NOMO-1 (cell line): ENCODE results near the gene HMGXB4.

Experiments
- DNase-seq, 2 experiments: peaks; one replicate each; lab custom pipeline; 2025; ENCODE audit not compliant: unreplicated experiment in 2 of 2; lab: John Stamatoyannopoulos, UW

The HMGXB4 gene

GRCh38 chr22:35325209-35325608 is 67.9 kb downstream of the HMGXB4 start:
- DNase-seq = no peak

DNA sequence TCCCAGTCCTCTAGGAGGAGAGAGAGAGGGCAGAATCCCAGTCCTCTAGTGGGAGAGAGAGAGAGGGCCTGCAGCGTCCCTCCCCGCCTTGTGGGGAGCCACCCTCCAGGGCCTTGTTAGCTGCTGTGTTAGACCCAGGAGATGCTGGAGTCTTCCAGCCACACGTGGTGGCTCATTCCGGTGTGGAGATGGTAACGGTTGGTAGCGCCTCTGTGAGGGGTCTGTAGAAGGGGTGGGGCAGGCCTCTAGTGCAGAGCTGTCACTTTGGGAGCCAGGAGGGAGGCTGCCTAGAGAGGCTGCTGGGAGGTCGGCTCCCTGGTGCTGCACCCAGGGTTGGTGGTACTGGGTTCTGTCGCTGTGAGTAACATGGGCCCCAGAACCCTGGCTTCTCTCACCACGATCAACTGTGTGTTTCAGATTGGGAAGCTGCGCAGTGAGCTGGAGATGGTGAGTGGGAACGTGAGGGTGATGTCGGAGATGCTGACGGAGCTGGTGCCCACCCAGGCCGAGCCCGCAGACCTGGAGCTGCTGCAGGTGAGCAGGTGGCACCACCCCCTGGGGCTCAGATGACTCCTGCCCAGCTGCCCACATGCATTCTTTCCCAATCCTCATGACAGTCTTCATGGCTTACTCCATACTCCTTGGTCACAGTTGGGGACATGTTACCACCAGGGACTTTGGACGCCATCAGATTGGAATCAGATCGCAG is 69.7 kb downstream of the HMGXB4 start:
- no peak for DNase-seq

GRCh38 chr22:35327690-35328471 is 70.6 kb downstream of the HMGXB4 start:
- DNase-seq = no peak

GRCh38 chr22:35328472-35328885 is 71.2 kb downstream of the HMGXB4 start:
- DNase-seq = peak; percentile 72 to 87

DNA sequence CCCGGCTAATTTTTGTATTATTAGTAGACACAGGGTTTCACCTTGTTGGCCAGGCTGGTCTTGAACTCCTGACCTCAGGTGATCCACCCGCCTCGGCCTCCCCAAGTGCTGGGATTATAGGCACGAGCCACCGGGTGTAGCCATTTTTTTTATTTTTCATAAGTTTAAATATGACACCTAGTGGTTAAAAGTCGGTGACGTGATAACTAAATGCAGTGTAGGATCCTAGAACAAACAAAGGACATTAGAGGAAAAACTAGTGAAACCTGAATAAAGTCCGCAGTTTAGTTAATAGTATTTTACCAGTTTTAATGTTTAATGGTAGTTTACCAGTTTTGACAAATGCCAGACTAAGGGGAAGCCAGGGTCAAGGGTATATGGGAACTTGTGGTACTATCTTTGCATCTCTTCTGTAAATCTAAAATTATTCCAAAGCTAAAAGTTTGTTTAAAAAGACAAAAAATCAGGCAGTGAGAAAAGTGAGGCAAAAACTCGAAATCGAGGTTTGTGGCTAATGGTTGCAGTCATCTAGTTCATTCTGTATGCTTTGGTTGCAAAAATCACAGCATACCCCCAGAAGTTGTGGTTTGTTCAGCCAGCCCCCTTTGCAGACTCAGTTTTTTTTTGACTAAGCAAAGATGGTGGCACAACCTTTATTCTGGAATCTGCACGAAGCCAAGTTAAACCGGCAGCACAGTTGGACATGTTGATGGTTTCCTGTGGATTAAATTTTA is 72.0 kb downstream of the HMGXB4 start:
- DNase-seq = peak in 1 of 2 experiments; percentile 14

GRCh38 chr22:35330258-35330861 is 73.1 kb downstream of the HMGXB4 start:
- DNase-seq = peak; percentile 82 to 87

DNA sequence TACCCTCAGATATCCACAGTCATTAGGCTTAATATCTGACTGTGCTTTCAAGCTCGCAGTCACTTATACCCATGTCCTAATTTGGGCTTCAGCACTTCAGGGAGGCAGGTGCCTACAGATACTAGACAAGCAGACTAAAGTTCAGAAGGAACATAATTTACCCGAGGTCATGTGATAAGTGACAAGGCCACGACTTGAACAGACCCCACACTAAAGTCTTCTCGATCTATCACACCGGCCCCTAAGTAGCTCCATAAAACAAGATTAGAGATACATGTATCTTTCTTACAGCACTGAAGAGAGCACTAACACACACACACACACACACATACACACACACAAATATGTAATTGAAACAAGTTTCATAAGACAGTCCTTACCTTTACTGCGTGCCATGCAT is 75.0 kb downstream of the HMGXB4 start:
- DNase-seq = no peak

GRCh38 chr22:35333220-35333619 is 75.9 kb downstream of the HMGXB4 start:
- no peak for DNase-seq

DNA sequence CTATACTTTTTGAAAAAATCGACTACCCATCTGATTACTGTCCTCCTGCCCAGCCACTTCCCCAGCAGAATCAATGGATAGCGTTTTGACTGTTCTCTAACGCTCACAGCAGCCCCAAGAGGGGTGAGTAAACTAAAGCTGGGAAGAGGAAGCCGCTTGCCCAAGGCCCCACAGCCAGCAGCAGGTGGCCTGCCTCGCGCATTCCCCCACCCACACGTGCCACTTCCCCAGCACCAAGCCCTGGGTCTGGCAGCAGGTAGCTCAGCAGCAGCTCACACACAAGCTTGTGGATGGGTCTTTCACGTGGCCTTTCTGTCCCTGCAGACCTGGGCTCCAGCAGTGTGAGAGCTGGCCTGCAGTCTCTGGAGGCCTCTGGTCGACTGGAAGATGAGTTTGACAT is 76.7 kb downstream of the HMGXB4 start:
- DNase-seq = peak; percentile 37 to 65

DNA sequence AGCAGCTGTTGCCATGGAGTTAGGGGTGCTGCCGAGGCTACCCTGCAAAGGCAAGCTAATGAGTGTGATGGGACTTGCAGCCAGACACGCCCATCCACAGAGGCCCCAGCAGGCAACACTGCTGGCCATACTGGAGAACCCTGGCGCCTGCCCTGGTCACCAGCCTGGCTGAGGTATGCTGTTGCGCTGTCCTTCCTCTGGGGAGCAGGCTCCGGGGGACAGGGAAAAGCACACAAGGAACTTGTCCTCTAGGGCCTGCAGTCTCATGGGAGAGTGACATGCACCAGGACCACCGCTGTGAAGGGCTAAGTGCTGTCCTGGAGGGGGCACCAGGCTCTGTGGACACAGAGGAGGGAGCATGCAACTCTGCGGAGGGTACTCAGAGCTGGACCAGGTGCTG is 78.2 kb downstream of the HMGXB4 start:
- no peak for DNase-seq

DNA sequence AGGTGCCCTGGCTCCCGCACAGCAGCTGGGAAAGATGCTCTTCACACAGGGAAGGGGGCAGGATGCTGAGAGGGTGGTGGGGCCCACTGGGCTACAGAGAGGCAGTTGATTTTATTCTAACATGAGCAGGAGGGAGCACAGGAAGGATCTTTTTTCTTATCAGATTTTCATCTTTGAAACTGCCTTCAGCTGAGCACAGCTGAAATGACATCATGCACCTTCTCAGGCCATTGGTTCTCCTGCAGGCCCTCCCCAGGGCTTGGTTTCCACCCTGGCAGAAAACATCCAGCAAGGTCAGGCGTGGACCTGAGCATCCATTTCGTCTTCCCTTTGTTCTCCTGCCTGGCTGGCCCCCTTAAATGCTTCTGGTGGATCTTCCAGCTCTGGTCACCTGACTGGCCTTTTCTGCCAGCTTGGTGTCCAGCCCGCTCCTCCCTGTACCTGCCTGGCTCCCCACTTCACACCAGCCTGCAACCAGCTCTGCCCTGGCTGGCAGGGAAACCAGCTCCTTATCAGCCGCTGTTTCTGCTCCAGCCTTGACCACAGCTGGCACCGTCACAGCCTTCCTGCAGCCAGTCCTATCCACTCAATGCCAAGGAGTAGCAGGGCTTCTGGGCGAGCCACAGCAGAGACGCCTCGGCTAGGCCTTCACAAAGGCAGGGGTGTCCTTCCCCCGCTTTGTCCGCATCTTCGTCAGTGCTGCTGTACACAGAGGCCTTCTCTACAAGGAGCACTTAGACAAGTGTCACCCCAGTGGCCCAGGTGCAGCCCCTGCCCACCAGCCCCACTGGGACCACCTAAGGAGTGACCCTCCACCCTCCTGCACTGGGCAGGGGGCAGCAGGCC is 78.9 kb downstream of the HMGXB4 start:
- no peak for DNase-seq

DNA sequence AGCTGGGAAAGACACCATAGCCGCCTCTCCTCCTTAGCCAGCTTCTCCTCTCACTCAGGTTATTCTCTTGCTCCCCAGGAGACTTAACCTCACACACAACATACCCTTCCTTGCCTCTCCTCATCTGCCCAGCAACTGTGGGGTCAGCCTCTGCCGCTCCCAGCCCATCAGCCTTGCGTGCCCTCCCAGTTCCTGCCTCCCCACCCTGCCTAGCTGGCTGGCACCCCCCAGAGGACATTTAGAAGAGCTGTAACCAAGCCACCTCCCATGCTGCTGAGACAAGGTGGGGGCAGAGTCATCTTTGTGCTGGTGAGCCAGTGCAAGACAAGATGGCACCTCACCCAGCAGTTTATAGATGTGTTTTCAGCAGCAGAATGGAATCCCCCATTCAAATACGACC is 80.6 kb downstream of the HMGXB4 start:
- peak in 1 of 2 experiments; percentile 8 for DNase-seq

DNA sequence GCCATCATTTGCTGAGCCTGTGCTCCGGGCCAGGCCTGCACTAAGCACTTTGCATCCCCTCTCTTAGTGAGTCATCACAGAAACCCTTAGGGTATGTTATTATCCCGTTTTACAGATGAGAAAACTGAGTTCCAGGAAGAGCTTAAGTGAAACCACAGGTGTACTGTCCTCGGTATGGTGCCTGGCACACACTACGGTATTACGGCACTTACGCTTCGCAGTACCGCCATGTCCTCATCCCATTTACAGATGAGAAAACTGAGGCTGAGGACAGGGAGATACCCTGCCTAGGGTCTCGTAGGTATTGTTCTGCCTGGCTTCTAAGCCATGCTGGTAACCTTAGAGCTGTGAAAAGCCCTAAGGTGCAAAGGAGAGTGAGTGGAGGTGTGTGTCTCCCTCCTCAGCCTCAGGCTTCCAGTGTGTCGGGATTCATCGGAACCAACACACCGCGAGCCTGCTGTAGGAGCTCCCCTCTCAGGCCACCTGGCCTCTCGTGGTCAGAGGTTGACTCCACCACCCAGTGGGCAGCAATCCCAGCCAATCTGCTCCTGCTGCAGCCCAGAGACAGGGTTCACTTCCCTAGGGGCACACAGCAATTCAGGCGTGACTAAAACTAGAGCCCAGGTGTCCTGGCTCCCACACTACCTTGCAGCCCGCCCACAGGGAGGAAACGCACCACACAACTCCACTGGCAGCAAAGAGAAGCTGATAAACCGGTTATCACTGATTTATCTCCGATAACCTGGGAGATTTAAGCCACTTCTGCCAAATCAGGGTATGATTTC is 84.0 kb downstream of the HMGXB4 start:
- DNase-seq = no peak

GRCh38 chr22:35342390-35342789 is 85.1 kb downstream of the HMGXB4 start:
- no peak for DNase-seq

GRCh38 chr22:35343664-35344550 is 86.6 kb downstream of the HMGXB4 start:
- no peak for DNase-seq

DNA sequence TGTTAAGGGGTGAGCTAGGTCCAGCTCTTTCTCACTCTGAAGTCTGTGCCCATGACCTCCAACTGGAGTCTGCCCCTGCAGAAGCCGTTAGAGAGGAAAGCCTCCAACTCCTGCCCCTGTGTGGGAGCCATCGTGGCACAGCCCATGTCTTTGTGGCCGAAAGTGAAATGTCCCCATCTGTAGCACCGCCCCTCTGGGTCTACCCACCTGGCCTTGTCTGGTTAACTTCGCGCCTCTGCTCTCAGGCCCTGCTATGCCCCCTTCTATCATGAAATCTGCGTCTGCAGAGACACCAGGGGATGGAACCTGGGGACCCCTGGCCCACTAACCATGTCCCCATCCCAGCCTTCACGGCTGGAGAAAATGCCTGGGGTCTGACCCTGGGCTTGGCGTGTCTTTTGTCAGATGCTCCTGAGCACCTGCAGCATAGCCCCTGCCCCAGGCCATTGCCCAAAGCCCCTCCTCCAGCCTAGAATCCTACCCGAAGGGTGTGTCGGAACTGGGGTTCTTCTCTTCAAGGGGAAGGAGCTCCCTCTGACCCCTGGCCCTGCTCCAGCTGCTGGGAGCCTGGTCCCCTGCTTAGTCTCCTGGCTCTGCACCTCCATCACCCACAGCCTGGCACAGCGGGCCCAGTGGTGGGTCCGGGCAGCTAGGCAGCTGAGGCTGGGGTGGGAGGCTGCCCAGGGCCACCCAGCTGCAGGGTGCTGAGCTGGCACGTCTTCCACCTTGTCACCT is 87.8 kb downstream of the HMGXB4 start:
- no peak for DNase-seq
